Karpas-422 (cell line): ENCODE data around the gene HS6ST1. TPM values are rescaled to one million over a fixed set of nuclear protein-coding genes. Genes with fewer than 3 reads are reported as not detected.

ENCODE experiments used
- DNase-seq: peaks from one replicate; pipeline ENCODE4 v3.0.0-alpha.2; 2015
- H2AFZ ChIP-seq: fragments of 200-600 bp; sonication (generic); 2 replicates; pipeline ENCODE4 v1.6.1; 2014; ENCODE audit warnings: antibody characterized with exemption, low read length, mixed read lengths
- H3K27ac ChIP-seq: fragments of 200-600 bp; sonication (generic); 2 replicates; pipeline ENCODE4 v1.5.1; 2014; ENCODE audit warnings: mild to moderate bottlenecking, low read length, moderate library complexity
- H3K27me3 ChIP-seq: fragments of 200-600 bp; sonication (generic); 2 replicates; pipeline ENCODE4 v1.6.1; 2014; ENCODE audit warnings: low read length, mixed read lengths
- H3K36me3 ChIP-seq: fragments of 200-600 bp; sonication (generic); 2 replicates; pipeline ENCODE4 v1.6.1; 2014; ENCODE audit warnings: low read length, mixed read lengths; ENCODE audit not compliant: insufficient read depth
- H3K4me1 ChIP-seq: fragments of 200-600 bp; sonication (generic); 2 replicates; pipeline ENCODE4 v1.6.1; 2014; ENCODE audit warnings: mild to moderate bottlenecking, low read length, mixed read lengths
- H3K4me2 ChIP-seq: fragments of 200-600 bp; sonication (generic); 2 replicates; pipeline ENCODE4 v1.6.1; 2014; ENCODE audit warnings: low read length, low read depth, mild to moderate bottlenecking; ENCODE audit not compliant: poor library complexity, severe bottlenecking
- H3K4me3 ChIP-seq: fragments of 200-600 bp; sonication (generic); 2 replicates; pipeline ENCODE4 v1.5.1; 2014; ENCODE audit warnings: mild to moderate bottlenecking, antibody characterized with exemption, low read length, mixed read lengths
- H3K79me2 ChIP-seq: fragments of 200-600 bp; sonication (generic); 2 replicates; pipeline ENCODE4 v1.6.1; 2014; ENCODE audit warnings: mild to moderate bottlenecking, low read length, mixed read lengths
- H3K9ac ChIP-seq: fragments of 200-600 bp; sonication (generic); 2 replicates; pipeline ENCODE4 v1.6.0; 2014; ENCODE audit warnings: low read length
- H3K9me2 ChIP-seq: fragments of 200-600 bp; sonication (generic), shearing (Covaris generic); replicated peaks from 2 replicates; pipeline ENCODE4 v1.6.0; 2014; ENCODE audit warnings: mild to moderate bottlenecking, low read length, moderate library complexity; ENCODE audit not compliant: insufficient read depth
- H3K9me3 ChIP-seq: fragments of 300-700, 200-600 bp; sonication (generic); 2 replicates; pipeline ENCODE4 v1.6.1; 2014; ENCODE audit warnings: low read length, mixed read lengths
- H4K20me1 ChIP-seq: fragments of 200-600 bp; sonication (generic); 2 replicates; pipeline ENCODE4 v1.6.1; 2014; ENCODE audit warnings: mild to moderate bottlenecking, antibody characterized with exemption, low read length, low read depth; ENCODE audit not compliant: insufficient read depth
- total RNA-seq: library from RNA; depleted of rRNA; stranded (reverse); fragments of >200 nt; shearing (Covaris generic); gene quantifications from 2 replicates; pipeline ENCODE4 v1.2.3, GENCODE V29; 2014; ENCODE audit warnings: low replicate concordance

Gene HS6ST1
- total RNA-seq, 1 experiment from 2014 or later, result 3.3 TPM

DNA sequence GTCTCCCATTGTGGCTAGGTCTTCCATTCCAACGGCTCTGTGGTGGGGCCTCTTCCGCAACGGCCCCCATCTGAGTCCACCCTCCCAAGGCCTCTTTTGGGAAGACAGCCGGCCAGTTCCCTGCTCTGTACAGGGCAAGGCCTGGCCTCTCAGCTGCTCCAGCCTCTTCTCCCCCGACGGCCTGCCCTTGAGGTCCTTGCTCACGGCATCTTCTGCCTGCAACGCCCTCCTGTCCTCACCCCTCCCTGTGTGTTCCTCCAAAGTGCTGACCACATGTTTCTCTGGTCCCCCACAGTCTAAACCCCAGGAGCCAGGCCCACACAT lies 16.0 kb downstream of the HS6ST1 start:
- Histone ChIP-seq H3K9ac (no peak overlapping the region), H3K79me2 (no peaks in the 10 kb centered on the region), H3K4me2 (no peak overlapping the region), H3K27ac (no peak overlapping the region), H3K27me3 (no peaks in the 10 kb centered on the region), H3K36me3 (no peaks in the 10 kb centered on the region), H3K4me3 (no peak overlapping the region), H4K20me1 (peaks cover 82% of the 10 kb centered on the region), H2AFZ (no peak overlapping the region), H3K9me2 (no peaks in the 10 kb centered on the region), H3K4me1 (peaks cover 37% of the 10 kb centered on the region), H3K9me3 (no peaks in the 10 kb centered on the region)
- DNase-seq, result no peak

GRCh38 chr2:128302011-128302743 lies 16.5 kb downstream of the HS6ST1 start:
- Histone ChIP-seq H3K9me2 (no peaks in the 10 kb centered on the region), H3K9ac (no peak overlapping the region), H3K27me3 (no peaks in the 10 kb centered on the region), H2AFZ (no peak overlapping the region), H4K20me1 (peaks cover 80% of the 10 kb centered on the region), H3K79me2 (no peaks in the 10 kb centered on the region), H3K27ac (no peak overlapping the region), H3K4me1 (peaks cover 37% of the 10 kb centered on the region), H3K9me3 (no peaks in the 10 kb centered on the region), H3K36me3 (no peaks in the 10 kb centered on the region), H3K4me3 (no peak overlapping the region), H3K4me2 (no peak overlapping the region)
- no peak for DNase-seq

GRCh38 chr2:128301501-128301966 lies 17.1 kb downstream of the HS6ST1 start:
- Histone ChIP-seq H3K9me3 (no peaks in the 10 kb centered on the region), H3K9me2 (no peaks in the 10 kb centered on the region), H3K9ac (no peak overlapping the region), H3K36me3 (no peaks in the 10 kb centered on the region), H3K4me3 (no peak overlapping the region), H3K4me2 (no peak overlapping the region), H3K79me2 (no peaks in the 10 kb centered on the region), H3K4me1 (peaks cover 35% of the 10 kb centered on the region), H3K27ac (no peak overlapping the region), H2AFZ (no peak overlapping the region), H4K20me1 (peaks cover 78% of the 10 kb centered on the region), H3K27me3 (no peaks in the 10 kb centered on the region)
- no peak for DNase-seq

DNA sequence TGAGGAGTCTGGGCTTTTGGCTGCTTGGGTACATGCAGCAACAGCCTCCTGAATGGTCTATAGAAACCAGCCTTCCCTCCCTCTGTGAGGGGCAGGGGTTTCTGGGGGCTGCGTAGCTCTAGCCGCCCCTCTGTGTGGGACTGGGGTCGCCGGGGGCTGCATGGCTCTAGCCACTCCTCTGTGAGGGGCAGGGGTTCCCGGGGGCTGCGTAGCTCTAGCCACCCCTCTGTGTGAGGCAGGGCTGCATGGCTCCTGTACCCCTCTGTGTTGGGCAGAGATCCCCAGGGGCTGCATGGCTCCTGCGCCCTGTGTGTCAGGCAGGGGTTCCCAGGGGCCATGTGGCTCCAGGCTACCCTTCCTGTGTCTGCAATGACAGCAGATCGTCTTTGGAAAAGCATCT lies 17.6 kb downstream of the HS6ST1 start:
- Histone ChIP-seq H3K9me3 (no peaks in the 10 kb centered on the region), H3K4me1 (peaks cover 30% of the 10 kb centered on the region), H3K9ac (no peak overlapping the region), H3K79me2 (no peaks in the 10 kb centered on the region), H3K27ac (no peak overlapping the region), H2AFZ (no peak overlapping the region), H3K4me2 (no peak overlapping the region), H3K36me3 (no peaks in the 10 kb centered on the region), H3K4me3 (no peak overlapping the region), H3K9me2 (no peaks in the 10 kb centered on the region), H4K20me1 (peaks cover 78% of the 10 kb centered on the region), H3K27me3 (no peaks in the 10 kb centered on the region)
- no peak for DNase-seq

DNA sequence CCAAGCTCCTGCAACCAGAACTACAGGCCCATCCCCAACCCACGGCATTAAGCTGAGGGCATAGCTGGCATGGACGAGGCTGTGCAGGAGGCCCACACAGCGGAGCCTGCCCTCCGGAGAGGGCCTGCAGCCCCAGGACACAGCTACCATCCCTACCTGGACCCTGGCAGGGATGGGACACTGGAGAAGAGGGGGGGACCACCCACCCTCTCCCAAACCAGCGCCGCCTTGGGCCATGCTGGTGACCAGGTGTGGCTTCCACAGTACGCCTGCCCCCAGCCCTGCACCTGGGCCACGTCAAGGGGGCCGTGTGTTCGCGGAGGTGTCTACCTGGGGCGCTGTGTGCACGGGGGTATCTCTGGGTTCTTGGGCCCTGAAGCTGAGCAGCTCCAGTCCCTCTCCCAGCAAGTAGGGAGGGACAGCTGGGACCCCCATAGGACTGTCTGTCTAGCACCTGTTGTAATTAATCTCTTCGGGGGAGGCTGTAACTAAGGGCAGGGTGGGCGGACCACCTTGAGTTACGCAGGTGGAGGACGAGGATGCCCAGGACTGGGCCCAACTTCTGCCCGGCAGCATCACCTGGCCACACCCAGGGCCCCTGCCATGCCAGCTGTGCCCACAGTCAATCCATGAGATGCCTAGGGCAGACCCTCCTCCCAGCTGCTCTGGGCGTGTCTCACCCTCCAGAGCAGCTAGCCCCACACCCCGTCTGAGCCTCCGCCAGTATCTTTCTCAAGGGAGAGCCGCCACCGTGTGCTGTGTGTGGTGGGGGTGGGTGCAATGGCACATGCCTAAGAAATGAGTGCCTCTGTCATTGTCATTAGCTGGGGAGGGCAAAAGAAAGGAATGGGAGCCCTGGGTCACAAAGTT lies 18.3 kb downstream of the HS6ST1 start:
- H3K9me3 ChIP-seq, result no peaks in the 10 kb centered on the region
- H4K20me1 ChIP-seq, result peaks cover 81% of the 10 kb centered on the region
- H3K27ac ChIP-seq, result no peak overlapping the region
- H3K36me3 ChIP-seq, result no peaks in the 10 kb centered on the region
- no peaks in the 10 kb centered on the region for H3K79me2 ChIP-seq
- DNase-seq, result no peak
- H3K4me3 ChIP-seq, result no peak overlapping the region
- H3K9me2 ChIP-seq, result no peaks in the 10 kb centered on the region
- H2AFZ ChIP-seq, result no peak overlapping the region
- H3K4me2 ChIP-seq, result no peak overlapping the region
- H3K9ac ChIP-seq, result no peak overlapping the region
- H3K27me3 ChIP-seq, result no peaks in the 10 kb centered on the region
- peaks cover 23% of the 10 kb centered on the region for H3K4me1 ChIP-seq

DNA sequence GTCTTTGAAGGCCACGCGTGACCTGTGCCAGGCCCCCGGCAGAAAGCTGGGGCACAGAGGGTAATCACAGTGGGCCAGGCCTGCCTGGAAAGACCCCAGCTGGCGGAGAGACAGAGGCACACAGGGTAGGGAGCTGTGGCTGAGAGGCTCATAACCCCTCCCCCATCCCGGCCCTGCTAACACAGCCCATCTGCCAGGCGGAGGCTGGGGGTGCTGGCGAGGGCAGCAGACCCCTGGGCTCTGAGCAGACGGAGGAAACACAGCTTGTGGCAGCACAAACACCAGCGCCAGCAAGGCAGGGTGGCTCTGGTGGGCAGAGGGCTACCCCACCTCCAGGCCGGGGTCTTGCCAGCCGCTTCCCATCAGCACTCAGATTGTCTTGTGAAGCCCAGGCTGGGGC lies 19.0 kb downstream of the HS6ST1 start:
- H3K27me3 ChIP-seq, result no peaks in the 10 kb centered on the region
- no peak overlapping the region for H3K9ac ChIP-seq
- H3K27ac ChIP-seq, result no peak overlapping the region
- H3K79me2 ChIP-seq, result no peaks in the 10 kb centered on the region
- H3K9me2 ChIP-seq, result no peaks in the 10 kb centered on the region
- H3K9me3 ChIP-seq, result no peaks in the 10 kb centered on the region
- no peak overlapping the region for H3K4me3 ChIP-seq
- H4K20me1 ChIP-seq, result peaks cover 80% of the 10 kb centered on the region
- peaks cover 16% of the 10 kb centered on the region for H3K4me1 ChIP-seq
- no peak overlapping the region for H3K4me2 ChIP-seq
- H2AFZ ChIP-seq, result no peak overlapping the region
- no peak for DNase-seq
- no peaks in the 10 kb centered on the region for H3K36me3 ChIP-seq

DNA sequence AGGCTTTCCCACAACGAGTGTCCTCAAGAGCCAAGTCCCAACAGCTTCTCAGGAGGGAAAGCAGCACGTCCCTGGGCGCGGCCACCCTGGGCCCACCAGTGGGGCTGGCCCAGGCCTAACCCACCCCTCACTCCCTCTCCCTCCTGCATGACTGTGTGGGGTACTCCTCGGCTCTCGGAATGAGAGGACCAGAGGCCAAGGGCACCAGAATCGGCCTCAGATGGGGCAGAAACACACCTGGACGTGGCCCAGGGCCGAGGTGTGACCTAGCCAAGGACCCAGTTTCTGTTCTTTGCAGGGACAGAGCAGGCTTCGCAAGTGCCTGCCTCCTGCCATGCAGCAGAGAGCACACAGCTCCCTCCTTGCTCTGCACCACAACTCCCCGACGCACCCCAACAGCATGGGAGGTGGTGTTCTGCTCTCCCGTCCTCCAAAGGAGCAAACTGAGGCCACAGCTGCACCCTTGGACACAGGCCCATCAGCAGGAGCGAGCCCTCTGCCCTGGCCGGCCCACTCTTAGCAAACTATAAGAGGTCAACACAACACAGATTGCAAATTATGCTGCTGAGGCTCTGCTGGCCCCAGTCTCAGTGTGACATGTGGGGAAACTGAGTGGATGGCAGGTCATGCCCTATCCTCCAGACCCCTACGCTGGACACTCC lies 19.7 kb downstream of the HS6ST1 start:
- H3K36me3 ChIP-seq, result no peaks in the 10 kb centered on the region
- H3K79me2 ChIP-seq, result no peaks in the 10 kb centered on the region
- no peaks in the 10 kb centered on the region for H3K9me3 ChIP-seq
- H2AFZ ChIP-seq, result no peak overlapping the region
- no peak overlapping the region for H3K27ac ChIP-seq
- H3K27me3 ChIP-seq, result no peaks in the 10 kb centered on the region
- peaks cover 78% of the 10 kb centered on the region for H4K20me1 ChIP-seq
- no peak for DNase-seq
- no peak overlapping the region for H3K4me2 ChIP-seq
- H3K9me2 ChIP-seq, result no peaks in the 10 kb centered on the region
- H3K9ac ChIP-seq, result no peak overlapping the region
- H3K4me1 ChIP-seq, result peaks cover 15% of the 10 kb centered on the region
- no peak overlapping the region for H3K4me3 ChIP-seq

DNA sequence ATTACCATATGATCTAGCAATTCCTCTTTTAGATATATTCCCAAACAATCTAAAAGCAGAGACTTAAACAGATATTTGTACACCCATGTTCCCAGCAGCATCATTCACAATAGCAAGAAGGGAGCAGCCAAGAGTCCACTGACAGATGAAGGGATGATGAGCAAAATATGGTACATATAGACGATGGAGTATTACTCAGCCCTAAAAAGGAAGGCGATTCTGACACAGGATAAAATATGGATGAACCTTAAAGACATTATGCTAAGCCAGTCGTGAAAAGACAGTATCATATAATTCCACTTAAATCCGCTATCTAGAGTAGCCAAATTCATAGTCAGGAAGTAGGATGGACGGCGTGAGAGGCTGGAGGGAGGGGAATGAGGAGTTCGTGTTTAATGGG lies 20.4 kb downstream of the HS6ST1 start:
- H3K4me1 ChIP-seq, result peaks cover 11% of the 10 kb centered on the region
- H4K20me1 ChIP-seq, result peaks cover 72% of the 10 kb centered on the region
- H2AFZ ChIP-seq, result no peak overlapping the region
- no peaks in the 10 kb centered on the region for H3K36me3 ChIP-seq
- H3K27me3 ChIP-seq, result no peaks in the 10 kb centered on the region
- no peak overlapping the region for H3K9ac ChIP-seq
- no peaks in the 10 kb centered on the region for H3K79me2 ChIP-seq
- no peak overlapping the region for H3K27ac ChIP-seq
- no peaks in the 10 kb centered on the region for H3K9me3 ChIP-seq
- no peak overlapping the region for H3K4me3 ChIP-seq
- no peak overlapping the region for H3K4me2 ChIP-seq
- DNase-seq, result no peak
- no peaks in the 10 kb centered on the region for H3K9me2 ChIP-seq
